Spinal cord (tissue), 10 donors: ENCODE data around the gene C16orf87. TPM values are rescaled to one million over a fixed set of nuclear protein-coding genes. Genes with fewer than 3 reads are reported as not detected.
A peak's percentile ranks its signal among the peaks of the same experiment; 100 is the strongest.

ENCODE experiments used
- DNase-seq, 6 donors: peaks; one replicate each; pipeline versions ENCODE4 v3.0.0 to v3.0.0-alpha.2; 2013 to 2015; ENCODE audit warnings: low spot score in 6 of 6, low read depth in 4 of 6
- H3K27ac ChIP-seq: one replicate; pipeline ENCODE4 v1.5.1; 2013; ENCODE audit warnings: low read depth, low read length, control low read depth
- H3K27me3 ChIP-seq: one replicate; pipeline ENCODE4 v1.6.1; 2013; ENCODE audit warnings: low read length; ENCODE audit not compliant: control insufficient read depth, insufficient read depth
- H3K36me3 ChIP-seq: one replicate; pipeline ENCODE4 v1.6.1; 2013; ENCODE audit warnings: low read length; ENCODE audit not compliant: control insufficient read depth, insufficient read depth
- H3K4me1 ChIP-seq: one replicate; pipeline ENCODE4 v1.6.1; 2013; ENCODE audit warnings: low read length; ENCODE audit not compliant: control insufficient read depth, insufficient read depth
- H3K4me3 ChIP-seq: one replicate; pipeline ENCODE4 v1.5.1; 2013; ENCODE audit warnings: low read depth, low read length, control low read depth
- H3K9me3 ChIP-seq: one replicate; pipeline ENCODE4 v1.6.1; 2013; ENCODE audit warnings: low read length; ENCODE audit not compliant: control insufficient read depth, insufficient read depth
- WGBS: methylation state at CpG from one replicate; pipeline ENCODE4 v1.1.5; 2013; ENCODE audit warnings: missing lambda C conversion rate; ENCODE audit not compliant: insufficient coverage; 5-methylcytosine and 5-hydroxymethylcytosine counted together
- polyA plus RNA-seq, 2 donors: library from polyadenylated mRNA; unstranded; fragments of 120-200 nt; gene quantifications; one replicate each; pipeline ENCODE4 v1.2.1, GENCODE V29; 2013; ENCODE audit not compliant: insufficient read length in 2 of 2
- total RNA-seq, 2 donors: library from RNA; depleted of rRNA in 1 of 2; stranded (reverse); fragments of 120-200 nt in 1 of 2; fragments of >200 nt in 1 of 2; gene quantifications; one replicate each; pipeline versions ENCODE4 v1.2.3 to v1.2.4, GENCODE V29; 2013 to 2014
- donor health status: healthy.

C16orf87 gene
- total and polyA plus RNA-seq, 4 donors: 15.1 to 27.5 (median 19.7) TPM

DNA sequence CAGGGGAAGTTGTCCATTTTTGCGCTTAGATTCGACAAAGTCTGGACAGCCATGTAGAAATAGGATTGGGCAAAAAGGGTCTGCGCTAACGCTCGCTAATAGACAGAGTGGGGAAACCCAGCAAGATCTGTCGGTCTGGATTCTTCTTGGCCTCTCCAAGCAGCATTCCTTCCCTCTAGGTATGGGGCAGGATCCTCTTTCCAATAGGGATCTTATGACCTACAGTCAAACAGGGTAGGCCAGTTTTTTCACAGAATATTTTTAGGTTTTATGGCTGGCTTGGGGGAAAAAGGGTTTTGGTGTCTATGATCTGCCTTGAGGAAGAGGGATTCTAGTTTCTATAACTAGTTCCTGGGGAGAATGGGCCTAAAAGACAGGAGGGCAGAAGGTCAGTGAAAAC, 27.2 kb upstream of the C16orf87 start:
- Histone ChIP-seq H3K36me3 (no peaks in the 10 kb centered on the region), H3K4me3 (no peak overlapping the region), H3K27ac (peak overlapping the region; percentile 63), H3K4me1 (peaks cover 14% of the 10 kb centered on the region), H3K27me3 (no peaks in the 10 kb centered on the region), H3K9me3 (no peaks in the 10 kb centered on the region)
- WGBS: 72% methylated on average over 6 of the region's 6 CpGs
- no peak for DNase-seq

DNA sequence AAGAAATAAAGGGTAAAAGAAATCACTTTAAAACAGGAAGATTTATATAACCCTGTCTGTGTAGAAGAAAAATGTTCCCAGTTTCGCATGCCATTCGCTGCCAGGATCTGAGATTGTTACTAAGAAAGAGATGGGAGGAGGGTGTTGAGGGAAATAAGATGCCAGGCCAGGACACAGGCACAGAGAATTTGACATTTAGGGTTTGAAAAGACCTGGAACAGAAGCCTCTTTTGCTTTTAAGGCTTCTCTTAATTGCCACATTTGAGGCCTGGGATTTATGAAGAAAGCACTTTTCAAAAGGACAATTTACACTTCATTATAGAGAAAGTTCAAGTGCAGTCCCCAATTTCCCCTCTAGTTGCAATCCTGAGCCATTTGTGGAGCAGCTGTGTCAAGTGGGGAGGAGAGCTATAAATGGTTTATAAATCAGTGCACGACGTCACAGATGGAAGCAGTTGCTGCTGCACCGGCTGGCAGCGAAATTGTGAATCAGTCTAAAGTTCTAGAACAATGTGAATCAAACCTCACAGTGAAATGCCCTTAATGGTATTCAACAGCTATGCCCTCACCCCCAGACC, 26.5 kb upstream of the C16orf87 start:
- Histone ChIP-seq H3K27me3 (no peaks in the 10 kb centered on the region), H3K27ac (peak overlapping the region; percentile 63), H3K4me1 (peaks cover 14% of the 10 kb centered on the region), H3K9me3 (no peaks in the 10 kb centered on the region), H3K4me3 (no peak overlapping the region), H3K36me3 (no peaks in the 10 kb centered on the region)
- peak; percentile 68 to 94 (median 76) for DNase-seq
- WGBS: 13% methylated on average over 4 of the region's 6 CpGs

DNA sequence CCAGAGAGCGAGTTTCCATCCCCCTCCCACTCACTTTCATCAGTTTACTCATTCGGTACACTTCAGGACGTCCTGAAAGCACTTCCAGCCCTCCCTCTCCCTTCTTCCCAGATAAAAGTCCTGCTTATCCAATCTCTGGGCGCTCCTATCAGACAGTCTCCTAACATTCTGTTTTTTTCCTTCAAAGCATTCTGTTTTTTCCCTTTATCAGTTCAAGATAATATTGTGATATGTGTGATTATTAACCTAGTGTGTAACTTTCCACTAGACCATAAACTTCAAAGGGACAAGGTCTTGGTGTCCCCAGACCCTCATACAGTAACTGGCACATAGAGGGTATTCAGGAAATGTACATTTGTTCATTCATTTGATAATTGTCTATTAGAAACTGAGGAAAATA, 24.4 kb upstream of the C16orf87 start:
- 87% methylated on average over 3 of the region's 4 CpGs for WGBS
- Histone ChIP-seq H3K9me3 (no peaks in the 10 kb centered on the region), H3K4me1 (peaks cover 14% of the 10 kb centered on the region), H3K36me3 (no peaks in the 10 kb centered on the region), H3K27me3 (no peaks in the 10 kb centered on the region), H3K4me3 (no peak overlapping the region), H3K27ac (no peak overlapping the region)
- no peak for DNase-seq

DNA sequence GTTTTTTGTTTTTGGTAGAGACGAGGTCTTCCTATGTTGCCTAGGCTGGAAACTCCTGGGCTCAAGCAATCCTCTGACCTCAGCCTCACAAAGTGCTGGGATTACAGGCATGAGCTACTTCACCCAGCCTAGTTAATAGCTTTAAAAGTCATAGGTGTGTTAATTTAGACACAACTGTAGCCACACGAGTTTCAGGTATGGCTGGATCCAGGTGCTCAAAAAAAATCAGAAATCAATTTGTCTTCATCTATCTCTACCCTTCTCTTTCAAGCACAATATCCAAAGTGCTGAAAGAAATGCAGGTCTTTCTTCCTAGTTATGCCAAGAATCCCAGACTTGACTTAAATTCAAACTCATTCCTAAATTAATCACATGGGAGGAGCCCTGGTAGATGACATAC, 23.9 kb upstream of the C16orf87 start:
- WGBS: 80% methylated on average over 1 of the region's 2 CpGs
- Histone ChIP-seq H3K4me1 (peaks cover 14% of the 10 kb centered on the region), H3K27ac (no peak overlapping the region), H3K36me3 (no peaks in the 10 kb centered on the region), H3K4me3 (no peak overlapping the region), H3K9me3 (no peaks in the 10 kb centered on the region), H3K27me3 (no peaks in the 10 kb centered on the region)
- no peak for DNase-seq

DNA sequence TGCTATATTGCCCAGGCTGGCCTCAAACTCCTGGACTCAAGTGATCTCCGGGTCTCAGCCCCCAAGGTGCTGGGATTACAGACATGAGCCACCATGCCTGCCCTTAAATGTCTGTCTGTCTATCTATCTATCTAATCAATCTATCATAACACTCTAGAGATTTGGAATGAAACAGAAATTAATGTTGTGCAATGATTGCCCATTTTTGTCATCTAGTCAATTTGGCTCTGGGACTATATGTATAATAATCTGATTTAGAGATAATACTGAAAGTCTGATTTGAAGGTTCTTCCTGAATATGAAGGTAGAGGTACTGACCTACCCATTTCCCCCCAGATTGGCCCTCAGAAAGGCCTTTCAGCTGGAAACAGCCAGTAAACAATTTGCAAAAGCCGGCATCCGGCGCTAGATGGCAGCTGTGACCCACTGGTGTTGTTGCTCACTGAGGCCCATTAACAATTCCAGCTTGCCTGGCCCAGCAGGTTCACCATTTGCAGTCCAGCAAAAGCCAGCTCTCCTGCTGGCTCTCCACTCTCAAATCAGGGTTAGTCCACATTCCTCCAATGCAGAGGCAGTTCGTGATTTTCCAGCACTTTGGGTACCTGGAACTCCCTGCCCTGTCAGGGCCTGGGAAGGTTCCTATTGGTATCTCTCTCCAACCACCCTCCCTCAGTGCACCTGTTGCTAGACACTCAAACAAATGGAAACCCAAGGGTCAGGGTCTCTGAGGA, 22.9 kb upstream of the C16orf87 start:
- H3K27ac ChIP-seq: no peak overlapping the region
- no peaks in the 10 kb centered on the region for H3K27me3 ChIP-seq
- no peak overlapping the region for H3K4me3 ChIP-seq
- H3K4me1 ChIP-seq: peaks cover 14% of the 10 kb centered on the region
- 1% methylated on average over 4 of the region's 5 CpGs for WGBS
- H3K9me3 ChIP-seq: no peaks in the 10 kb centered on the region
- DNase-seq: peak in 5 of 6 donors; percentile 46 to 93 (median 74)
- no peaks in the 10 kb centered on the region for H3K36me3 ChIP-seq

DNA sequence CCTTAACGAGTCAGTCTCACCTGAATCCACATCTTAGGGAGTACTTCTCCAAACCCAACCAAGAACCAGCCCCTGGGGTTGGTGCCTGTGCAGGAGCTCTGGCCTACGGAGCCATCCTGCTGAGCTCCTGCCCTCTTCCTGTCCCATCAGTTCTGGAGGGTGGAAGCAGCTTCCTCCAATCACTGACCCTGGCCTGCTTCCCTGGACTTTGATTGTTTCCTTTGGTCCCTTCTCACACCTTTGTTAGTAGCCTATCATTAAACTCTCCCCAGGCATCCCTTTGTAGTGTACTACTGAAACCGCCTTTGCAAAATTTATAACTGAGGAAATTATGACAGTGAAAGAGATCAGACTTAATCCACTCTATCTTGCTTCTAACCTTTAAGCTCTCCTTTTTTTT, 21.1 kb upstream of the C16orf87 start:
- peaks cover 5% of the 10 kb centered on the region for H3K4me1 ChIP-seq
- no peak for DNase-seq
- no peaks in the 10 kb centered on the region for H3K36me3 ChIP-seq
- no peak overlapping the region for H3K4me3 ChIP-seq
- 66% methylated on average over 2 of the region's 3 CpGs for WGBS
- no peaks in the 10 kb centered on the region for H3K27me3 ChIP-seq
- no peak overlapping the region for H3K27ac ChIP-seq
- H3K9me3 ChIP-seq: no peaks in the 10 kb centered on the region

DNA sequence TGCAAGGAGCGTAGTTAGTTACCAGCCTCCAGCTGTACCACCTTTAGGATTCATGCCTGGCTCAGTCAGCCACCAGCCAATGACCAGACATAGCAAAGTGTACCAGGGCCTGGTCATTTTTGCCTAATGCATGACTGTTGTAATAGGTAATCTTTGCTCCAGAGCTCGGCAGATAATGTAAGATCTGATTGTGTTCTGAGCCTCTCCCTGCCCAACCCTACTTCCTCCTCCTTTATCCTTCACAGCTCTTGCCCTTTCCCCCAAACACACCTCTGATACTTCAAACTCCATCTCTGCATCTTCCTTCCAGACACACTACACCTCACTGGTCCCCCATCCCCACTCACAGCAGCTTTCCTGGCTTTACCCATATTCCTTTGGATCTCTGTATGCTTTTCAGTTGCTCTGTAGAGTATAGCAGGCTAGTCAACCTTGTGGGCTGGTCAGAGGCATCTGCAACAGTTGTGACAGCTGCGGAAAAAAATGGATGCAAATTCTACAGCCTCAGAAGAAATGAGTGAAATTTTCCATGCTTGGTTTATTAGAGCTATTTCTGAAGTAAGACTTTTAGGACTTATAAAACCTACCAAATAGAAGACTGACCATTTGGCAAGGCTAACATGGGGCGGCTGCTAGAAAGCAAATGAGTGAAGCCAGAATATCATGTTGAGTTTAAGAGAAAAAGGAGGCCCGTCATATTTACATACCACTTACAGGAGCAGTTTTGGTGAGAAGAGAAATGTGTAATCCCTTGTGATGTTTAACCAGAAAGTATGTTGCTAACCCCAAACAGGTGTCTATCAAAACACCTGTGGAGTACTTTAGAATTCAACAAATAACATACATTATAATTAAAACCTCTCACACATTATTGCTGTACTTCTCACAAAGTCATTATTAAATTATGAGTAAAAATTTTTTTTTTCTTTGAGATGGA, 19.9 kb upstream of the C16orf87 start:
- no peaks in the 10 kb centered on the region for H3K9me3 ChIP-seq
- H3K4me3 ChIP-seq: no peak overlapping the region
- WGBS: 100% methylated on average over 1 of the region's 5 CpGs
- H3K4me1 ChIP-seq: peaks cover 5% of the 10 kb centered on the region
- no peaks in the 10 kb centered on the region for H3K36me3 ChIP-seq
- DNase-seq: no peak
- no peaks in the 10 kb centered on the region for H3K27me3 ChIP-seq
- no peak overlapping the region for H3K27ac ChIP-seq

DNA sequence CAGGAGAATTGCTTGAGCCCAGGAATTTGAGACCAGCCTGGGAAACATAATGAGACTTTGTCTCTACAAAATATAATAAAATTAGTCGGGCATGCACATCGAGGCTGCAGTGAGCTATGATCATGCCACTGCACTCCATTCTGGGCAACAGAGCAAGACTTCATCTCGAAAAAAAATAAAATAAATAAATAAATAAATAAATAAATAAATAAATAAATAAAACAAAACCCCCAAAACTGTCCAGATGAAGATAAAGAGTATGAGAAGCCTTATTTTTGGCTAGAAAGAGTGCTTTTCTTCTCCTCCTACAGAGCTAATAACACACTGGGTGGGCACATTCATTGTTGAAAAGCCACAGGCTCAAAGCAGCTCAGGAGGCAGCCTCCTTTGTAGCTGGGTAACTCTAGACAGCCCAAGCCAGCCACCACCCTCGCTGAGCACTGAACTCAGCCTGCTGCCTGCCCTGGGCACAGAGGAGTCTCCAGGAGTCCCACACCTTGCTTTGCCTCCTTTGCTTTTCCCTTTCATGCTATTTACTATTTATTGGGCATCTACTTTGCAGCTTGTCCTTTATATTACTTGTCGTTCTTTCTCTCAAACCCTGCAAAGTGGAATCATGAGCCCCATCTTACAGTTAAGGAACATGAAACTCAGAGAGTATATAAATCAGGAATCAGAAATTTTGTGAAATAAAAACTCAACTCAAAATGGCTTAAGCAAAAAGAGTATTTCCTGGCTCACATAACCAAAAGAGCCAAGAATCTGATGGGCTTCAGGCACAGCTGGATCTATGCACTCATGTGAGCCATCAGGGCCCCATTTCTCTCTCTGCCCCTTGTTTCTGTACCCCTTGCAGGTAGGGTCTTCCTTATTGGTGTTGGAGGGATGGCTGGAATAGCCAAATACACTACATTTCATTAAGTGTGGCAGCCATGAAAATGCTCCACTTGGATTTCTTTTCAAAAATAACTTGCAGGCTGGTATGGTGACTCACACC, 18.1 kb upstream of the C16orf87 start:
- Histone ChIP-seq H3K4me1 (peaks cover 2% of the 10 kb centered on the region), H3K4me3 (no peak overlapping the region), H3K9me3 (no peaks in the 10 kb centered on the region), H3K27ac (no peak overlapping the region), H3K27me3 (peaks cover 3% of the 10 kb centered on the region), H3K36me3 (no peaks in the 10 kb centered on the region)
- 19% methylated on average over 1 of the region's 5 CpGs for WGBS
- DNase-seq: peak in 1 of 6 donors; percentile 50

DNA sequence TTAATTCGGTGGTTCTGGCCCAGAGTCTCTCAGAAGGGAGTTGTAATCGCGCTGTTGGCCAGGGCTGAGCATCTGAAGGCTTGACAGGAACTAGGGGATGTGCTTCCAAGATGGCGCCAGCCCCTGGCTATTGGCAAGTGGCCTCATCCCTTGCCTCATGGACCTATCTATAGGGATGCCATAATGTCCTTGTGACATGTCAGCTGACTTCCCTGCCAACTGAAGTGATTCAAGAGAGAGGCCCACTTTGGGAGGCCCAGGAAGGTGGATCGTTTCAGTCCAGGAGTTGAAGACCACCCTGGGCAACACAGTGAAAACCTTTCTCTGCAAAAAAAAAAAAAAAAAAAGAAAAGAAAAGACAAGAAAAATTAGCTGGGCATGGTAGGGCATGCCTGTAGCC, 15.0 kb upstream of the C16orf87 start:
- Histone ChIP-seq H3K4me1 (no peaks in the 10 kb centered on the region), H3K36me3 (no peaks in the 10 kb centered on the region), H3K4me3 (no peak overlapping the region), H3K9me3 (no peaks in the 10 kb centered on the region), H3K27me3 (peaks cover 8% of the 10 kb centered on the region), H3K27ac (no peak overlapping the region)
- WGBS: 98% methylated on average over 4 of the region's 5 CpGs
- DNase-seq: no peak
